ENCODE data around the gene PQBP1. TPM values are rescaled to one million over a fixed set of nuclear protein-coding genes. Genes with fewer than 3 reads are reported as not detected.
A peak's percentile ranks its signal among the peaks of the same experiment; 100 is the strongest.

Gene PQBP1
- total and polyA plus RNA-seq, 4 donors: 33.2 to 146 (median 74.0) TPM

GRCh38 chrX:48896611-48897011, 1.1 kb upstream of the PQBP1 start:
- H3K4me3 ChIP-seq: no peak overlapping the region
- TF ChIP-seq, protein P1, sequence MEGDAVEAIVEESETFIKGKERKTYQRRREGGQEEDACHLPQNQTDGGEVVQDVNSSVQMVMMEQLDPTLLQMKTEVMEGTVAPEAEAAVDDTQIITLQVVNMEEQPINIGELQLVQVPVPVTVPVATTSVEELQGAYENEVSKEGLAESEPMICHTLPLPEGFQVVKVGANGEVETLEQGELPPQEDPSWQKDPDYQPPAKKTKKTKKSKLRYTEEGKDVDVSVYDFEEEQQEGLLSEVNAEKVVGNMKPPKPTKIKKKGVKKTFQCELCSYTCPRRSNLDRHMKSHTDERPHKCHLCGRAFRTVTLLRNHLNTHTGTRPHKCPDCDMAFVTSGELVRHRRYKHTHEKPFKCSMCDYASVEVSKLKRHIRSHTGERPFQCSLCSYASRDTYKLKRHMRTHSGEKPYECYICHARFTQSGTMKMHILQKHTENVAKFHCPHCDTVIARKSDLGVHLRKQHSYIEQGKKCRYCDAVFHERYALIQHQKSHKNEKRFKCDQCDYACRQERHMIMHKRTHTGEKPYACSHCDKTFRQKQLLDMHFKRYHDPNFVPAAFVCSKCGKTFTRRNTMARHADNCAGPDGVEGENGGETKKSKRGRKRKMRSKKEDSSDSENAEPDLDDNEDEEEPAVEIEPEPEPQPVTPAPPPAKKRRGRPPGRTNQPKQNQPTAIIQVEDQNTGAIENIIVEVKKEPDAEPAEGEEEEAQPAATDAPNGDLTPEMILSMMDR (IDR thresholded peaks at IDR 0.05; ENCODE audit: control extremely low read depth, extremely low read depth): no peak
- H3K36me3 ChIP-seq (ENCODE audit: control insufficient read depth in 4 of 4, insufficient read depth in 4 of 4, low read length in 4 of 4): peaks cover 0 to 7% (median 3%) of the 10 kb centered on the region in 4 donors
- ATAC-seq (ENCODE audit: insufficient read depth, low FRiP score): no peak
- 55 to 64% methylated on average over 9 of the region's 9 CpGs for WGBS, 2 donors
- H3K4me1 ChIP-seq (ENCODE audit: control insufficient read depth in 5 of 5, insufficient read depth in 5 of 5, low read length in 5 of 5): peaks cover 0 to 12% (median 3%) of the 10 kb centered on the region in 5 donors
- H3K27me3 ChIP-seq (ENCODE audit: control insufficient read depth in 3 of 3, insufficient read depth in 3 of 3, low read length in 2 of 3): no peaks in the 10 kb centered on the region
- peak overlapping the region; percentile 81 to 89 for H3K9ac ChIP-seq (ENCODE audit: insufficient read depth in 1 of 2, low read length in 2 of 2)
- H3K27ac ChIP-seq (ENCODE audit: low read depth in 1 of 2, low read length in 1 of 2): peak overlapping the region; percentile 92 to 94
- DNase-seq: peak in 2 of 3 donors; percentile 40 to 41
- peaks cover 0 to 7% (median under 1%) of the 10 kb centered on the region in 4 donors for H3K9me3 ChIP-seq (ENCODE audit: control insufficient read depth in 4 of 4, insufficient read depth in 3 of 4, low read length in 3 of 4)

DNA sequence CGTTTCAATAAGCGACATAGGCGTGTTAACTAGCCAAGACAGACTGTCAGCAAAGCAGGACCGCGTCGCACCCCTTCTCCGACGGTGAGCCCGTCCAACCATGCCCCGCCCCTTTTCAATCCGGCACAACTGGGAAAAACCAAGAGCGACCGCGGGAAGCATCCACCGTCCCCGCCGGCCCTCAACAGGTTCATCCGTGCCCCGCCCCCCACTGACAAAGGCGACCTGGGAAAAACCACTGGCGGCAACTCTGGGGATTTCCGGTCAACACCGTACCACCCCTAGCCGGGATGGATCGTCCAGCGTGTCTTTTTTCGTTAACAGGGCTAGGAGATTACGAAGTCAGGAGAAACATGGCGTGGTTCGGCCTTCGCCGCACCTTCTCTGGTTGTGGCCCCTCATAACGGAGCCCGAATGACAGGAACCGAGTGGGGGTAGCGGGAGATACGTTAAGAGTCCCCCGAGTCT, 539 bp upstream of the PQBP1 start:
- Histone ChIP-seq H3K27me3 (ENCODE audit: control insufficient read depth in 3 of 3, insufficient read depth in 3 of 3, low read length in 2 of 3) (no peaks in the 10 kb centered on the region), H3K4me1 (ENCODE audit: control insufficient read depth in 5 of 5, insufficient read depth in 5 of 5, low read length in 5 of 5) (peaks cover 0 to 8% (median 3%) of the 10 kb centered on the region in 5 donors), H3K9ac (ENCODE audit: insufficient read depth in 1 of 2, low read length in 2 of 2) (peak overlapping the region; percentile 81 to 89), H3K9me3 (ENCODE audit: control insufficient read depth in 4 of 4, insufficient read depth in 3 of 4, low read length in 3 of 4) (peaks cover 0 to 7% (median under 1%) of the 10 kb centered on the region in 4 donors), H3K36me3 (ENCODE audit: control insufficient read depth in 4 of 4, insufficient read depth in 4 of 4, low read length in 4 of 4) (peaks cover 0 to 9% (median 5%) of the 10 kb centered on the region in 4 donors), H3K4me3 (peak overlapping the region; percentile 54), H3K27ac (ENCODE audit: low read depth in 1 of 2, low read length in 1 of 2) (peak overlapping the region; percentile 92 to 94)
- ATAC-seq (ENCODE audit: insufficient read depth, low FRiP score) (peak; percentile 27), DNase-seq (peak; percentile 74 to 80 (median 80))
- TF ChIP-seq, protein P1 (IDR thresholded peaks at IDR 0.05; ENCODE audit: control extremely low read depth, extremely low read depth): no peak
- WGBS, 2 donors: 1 to 34% methylated on average over 26 to 38 of the region's 38 CpGs

GRCh38 chrX:48899078-48899410, 1.3 kb downstream of the PQBP1 start:
- WGBS, 2 donors: 83 to 91% methylated on average over 8 of the region's 8 CpGs
- no peak for DNase-seq
- H3K9ac ChIP-seq (ENCODE audit: insufficient read depth in 1 of 2, low read length in 2 of 2): no peak overlapping the region
- no peak for ATAC-seq (ENCODE audit: insufficient read depth, low FRiP score)
- H3K27ac ChIP-seq (ENCODE audit: low read depth in 1 of 2, low read length in 1 of 2): no peak overlapping the region
- peaks cover 0 to 8% (median 3%) of the 10 kb centered on the region in 5 donors for H3K4me1 ChIP-seq (ENCODE audit: control insufficient read depth in 5 of 5, insufficient read depth in 5 of 5, low read length in 5 of 5)
- H3K9me3 ChIP-seq (ENCODE audit: control insufficient read depth in 4 of 4, insufficient read depth in 3 of 4, low read length in 3 of 4): peaks cover 0 to 7% (median under 1%) of the 10 kb centered on the region in 4 donors
- TF ChIP-seq, protein P1 (IDR thresholded peaks at IDR 0.05; ENCODE audit: control extremely low read depth, extremely low read depth): no peak
- H3K4me3 ChIP-seq: no peak overlapping the region
- H3K36me3 ChIP-seq (ENCODE audit: control insufficient read depth in 4 of 4, insufficient read depth in 4 of 4, low read length in 4 of 4): peaks cover 0 to 11% (median 6%) of the 10 kb centered on the region in 4 donors
- H3K27me3 ChIP-seq (ENCODE audit: control insufficient read depth in 3 of 3, insufficient read depth in 3 of 3, low read length in 2 of 3): no peaks in the 10 kb centered on the region

DNA sequence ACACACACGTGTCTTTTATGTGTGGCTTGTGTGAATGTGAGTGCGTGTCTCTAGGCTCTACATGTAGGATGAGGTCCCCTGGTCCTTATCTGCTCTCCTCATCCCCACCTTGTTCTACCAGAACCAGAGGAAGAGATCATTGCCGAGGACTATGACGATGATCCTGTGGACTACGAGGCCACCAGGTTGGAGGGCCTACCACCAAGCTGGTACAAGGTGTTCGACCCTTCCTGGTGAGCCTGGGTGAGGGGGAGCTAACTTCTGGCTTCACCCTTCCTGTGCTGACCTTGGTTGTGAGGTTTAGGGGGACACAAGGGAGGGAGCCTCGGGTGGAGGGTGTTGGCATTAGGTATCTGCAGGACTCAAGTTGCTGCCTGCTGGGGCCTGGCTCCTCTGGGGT, 3.3 kb downstream of the PQBP1 start:
- WGBS, 2 donors: 81 to 98% methylated on average over 7 of the region's 7 CpGs
- Histone ChIP-seq H3K4me3 (no peak overlapping the region), H3K9me3 (ENCODE audit: control insufficient read depth in 4 of 4, insufficient read depth in 3 of 4, low read length in 3 of 4) (peaks cover 0 to 7% (median under 1%) of the 10 kb centered on the region in 4 donors), H3K9ac (ENCODE audit: insufficient read depth in 1 of 2, low read length in 2 of 2) (no peak overlapping the region), H3K27ac (ENCODE audit: low read depth in 1 of 2, low read length in 1 of 2) (no peak overlapping the region), H3K4me1 (ENCODE audit: control insufficient read depth in 5 of 5, insufficient read depth in 5 of 5, low read length in 5 of 5) (peaks cover 0 to 8% (median 3%) of the 10 kb centered on the region in 5 donors), H3K27me3 (ENCODE audit: control insufficient read depth in 3 of 3, insufficient read depth in 3 of 3, low read length in 2 of 3) (no peaks in the 10 kb centered on the region), H3K36me3 (ENCODE audit: control insufficient read depth in 4 of 4, insufficient read depth in 4 of 4, low read length in 4 of 4) (peaks cover 0 to 15% (median 5%) of the 10 kb centered on the region in 4 donors)
- DNase-seq (no peak), ATAC-seq (ENCODE audit: insufficient read depth, low FRiP score) (no peak)
- TF ChIP-seq, protein P1 (IDR thresholded peaks at IDR 0.05; ENCODE audit: control extremely low read depth, extremely low read depth): no peak
